HL-60 (cell line): Measurements from ENCODE around the gene CLEC6A.
A peak's percentile ranks its signal among the peaks of the same experiment; 100 is the strongest.

Experiments
- DNase-seq, 2 experiments: peaks; one replicate each; pipeline ENCODE4 v3.0.0-alpha.2; 2010 to 2020; ENCODE audit warnings: low read depth in 1 of 2, low spot score in 1 of 2
- H3K27ac ChIP-seq: fragments of 250-450 bp; sonication (Bioruptor Pico); replicated peaks from 2 replicates; pipeline ENCODE4 v1.5.1; 2020; ENCODE audit warnings: mild to moderate bottlenecking, moderate library complexity
- H3K27me3 ChIP-seq: fragments of 250-450 bp; sonication (Bioruptor Pico); 2 replicates; pipeline ENCODE4 v1.5.1; 2021; ENCODE audit warnings: mild to moderate bottlenecking, moderate library complexity; ENCODE audit not compliant: insufficient read depth, poor library complexity, severe bottlenecking
- H3K4me3 ChIP-seq: replicated peaks from 2 replicates; pipeline ENCODE4 v1.5.1; 2011; ENCODE audit warnings: mild to moderate bottlenecking, control low read depth, low read length; ENCODE audit not compliant: insufficient read depth
- CTCF ChIP-seq: IDR thresholded peaks from one replicate; pipeline ENCODE4 v1.5.1; 2011; ENCODE audit warnings: low read length, control low read depth, inconsistent platforms; ENCODE audit not compliant: insufficient read depth
- GABPA ChIP-seq: IDR thresholded peaks from 2 replicates; pipeline ENCODE4 v1.6.1; 2012; ENCODE audit warnings: low read depth
- POLR2AphosphoS5 ChIP-seq: IDR thresholded peaks from 2 replicates; pipeline ENCODE4 v1.6.1; 2012; ENCODE audit warnings: low read depth
- SPI1 ChIP-seq: IDR thresholded peaks from 2 replicates; pipeline ENCODE4 v1.6.1; 2012; ENCODE audit warnings: low read depth, mild to moderate bottlenecking, borderline replicate concordance
- TF ChIP-seq, protein P1 (sequence below): IDR thresholded peaks from 2 replicates; pipeline ENCODE4 v1.6.1; 2012; ENCODE audit warnings: low read depth; ENCODE audit not compliant: insufficient replicate concordance

Gene CLEC6A

DNA sequence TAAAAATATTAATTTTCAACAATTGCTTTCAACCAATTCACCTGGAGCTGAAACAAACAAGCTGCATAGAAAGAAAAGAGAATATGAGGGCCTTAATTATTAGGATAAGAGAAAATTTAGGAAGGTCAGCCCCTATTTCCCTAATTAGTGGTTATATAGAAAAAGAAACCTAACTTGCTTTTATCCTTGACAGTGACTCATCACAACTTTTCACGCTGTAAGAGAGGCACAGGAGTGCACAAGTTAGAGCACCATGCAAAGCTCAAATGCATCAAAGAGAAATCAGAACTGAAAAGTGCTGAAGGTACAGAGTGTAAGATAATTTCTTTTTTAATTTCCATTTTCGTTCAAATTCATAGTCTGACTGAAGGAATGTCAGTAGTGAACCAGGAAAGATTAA is 62.2 kb downstream of the CLEC6A start:
- Histone ChIP-seq H3K27me3 (no peaks in the 10 kb centered on the region), H3K27ac (no peak overlapping the region), H3K4me3 (no peak overlapping the region)
- TF ChIP-seq, protein P1, sequence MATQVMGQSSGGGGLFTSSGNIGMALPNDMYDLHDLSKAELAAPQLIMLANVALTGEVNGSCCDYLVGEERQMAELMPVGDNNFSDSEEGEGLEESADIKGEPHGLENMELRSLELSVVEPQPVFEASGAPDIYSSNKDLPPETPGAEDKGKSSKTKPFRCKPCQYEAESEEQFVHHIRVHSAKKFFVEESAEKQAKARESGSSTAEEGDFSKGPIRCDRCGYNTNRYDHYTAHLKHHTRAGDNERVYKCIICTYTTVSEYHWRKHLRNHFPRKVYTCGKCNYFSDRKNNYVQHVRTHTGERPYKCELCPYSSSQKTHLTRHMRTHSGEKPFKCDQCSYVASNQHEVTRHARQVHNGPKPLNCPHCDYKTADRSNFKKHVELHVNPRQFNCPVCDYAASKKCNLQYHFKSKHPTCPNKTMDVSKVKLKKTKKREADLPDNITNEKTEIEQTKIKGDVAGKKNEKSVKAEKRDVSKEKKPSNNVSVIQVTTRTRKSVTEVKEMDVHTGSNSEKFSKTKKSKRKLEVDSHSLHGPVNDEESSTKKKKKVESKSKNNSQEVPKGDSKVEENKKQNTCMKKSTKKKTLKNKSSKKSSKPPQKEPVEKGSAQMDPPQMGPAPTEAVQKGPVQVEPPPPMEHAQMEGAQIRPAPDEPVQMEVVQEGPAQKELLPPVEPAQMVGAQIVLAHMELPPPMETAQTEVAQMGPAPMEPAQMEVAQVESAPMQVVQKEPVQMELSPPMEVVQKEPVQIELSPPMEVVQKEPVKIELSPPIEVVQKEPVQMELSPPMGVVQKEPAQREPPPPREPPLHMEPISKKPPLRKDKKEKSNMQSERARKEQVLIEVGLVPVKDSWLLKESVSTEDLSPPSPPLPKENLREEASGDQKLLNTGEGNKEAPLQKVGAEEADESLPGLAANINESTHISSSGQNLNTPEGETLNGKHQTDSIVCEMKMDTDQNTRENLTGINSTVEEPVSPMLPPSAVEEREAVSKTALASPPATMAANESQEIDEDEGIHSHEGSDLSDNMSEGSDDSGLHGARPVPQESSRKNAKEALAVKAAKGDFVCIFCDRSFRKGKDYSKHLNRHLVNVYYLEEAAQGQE: no peak
- TF ChIP-seq POLR2AphosphoS5 (no peak), SPI1 (no peak), CTCF (no peak)
- DNase-seq: no peak

GRCh38 chr12:8519171-8519570 is 63.4 kb downstream of the CLEC6A start:
- TF ChIP-seq POLR2AphosphoS5: no peak
- peak; percentile 3; the same call in 1 of the 2 replicates for TF ChIP-seq SPI1
- TF ChIP-seq CTCF: no peak
- Histone ChIP-seq H3K4me3 (no peak overlapping the region), H3K27me3 (no peaks in the 10 kb centered on the region), H3K27ac (no peak overlapping the region)
- DNase-seq: no peak

GRCh38 chr12:8527250-8528130 is 71.7 kb downstream of the CLEC6A start:
- no peak for DNase-seq
- TF ChIP-seq GABPA (no peak), SPI1 (no peak), POLR2AphosphoS5 (no peak), CTCF (no peak)
- TF ChIP-seq, protein P1: no peak
- H3K27ac ChIP-seq: no peak overlapping the region

More at GRCh38 chr12:8527250-8528130, 71.7 kb downstream of the CLEC6A start:
- no peak overlapping the region for H3K4me3 ChIP-seq
- H3K27me3 ChIP-seq: no peaks in the 10 kb centered on the region
